HepG2 (cell line): Measurements from ENCODE around the gene MAP2K1. TPM values are rescaled to one million over a fixed set of nuclear protein-coding genes. Genes with fewer than 3 reads are reported as not detected.

Experiments
- ARID2 ChIP-seq: sonication (generic); formaldehyde crosslinking; IDR thresholded peaks from 2 replicates; pipeline ENCODE4 v1.8.1; 2022; ENCODE audit warnings: mild to moderate bottlenecking, missing genetic modification reagents, borderline replicate concordance
- ETV5 ChIP-seq: IDR thresholded peaks from 2 replicates; pipeline ENCODE4 v1.6.1; 2018; ENCODE audit warnings: missing biosample characterization, missing genetic modification reagents, inconsistent platforms, borderline replicate concordance
- STAT6 ChIP-seq: sonication (generic); formaldehyde crosslinking; IDR thresholded peaks from 2 replicates; pipeline ENCODE4 v1.4.0; 2020; ENCODE audit warnings: missing genetic modification reagents, mild to moderate bottlenecking, borderline replicate concordance
- ZBED4 ChIP-seq: sonication (generic); formaldehyde crosslinking; IDR thresholded peaks from 2 replicates; pipeline ENCODE4 v1.4.0; 2020; ENCODE audit warnings: missing genetic modification reagents, borderline replicate concordance
- ZKSCAN1 ChIP-seq: fragments of 150-350 bp; IDR thresholded peaks from 2 replicates; pipeline ENCODE4 v1.6.1; 2014; ENCODE audit warnings: low read length
- ZNF18 ChIP-seq: sonication (generic); formaldehyde crosslinking; IDR thresholded peaks from 2 replicates; pipeline ENCODE4 v1.8.0; 2022; ENCODE audit warnings: mild to moderate bottlenecking, missing genetic modification reagents; ENCODE audit not compliant: insufficient replicate concordance
- ZNF766 ChIP-seq: sonication (generic); formaldehyde crosslinking; IDR thresholded peaks from 2 replicates; pipeline ENCODE4 v1.5.0; 2020; ENCODE audit warnings: missing genetic modification reagents, borderline replicate concordance
- ZSCAN12 ChIP-seq: sonication (generic); formaldehyde crosslinking; IDR thresholded peaks from 2 replicates; pipeline ENCODE4 v1.9.0; 2021; ENCODE audit warnings: mild to moderate bottlenecking, missing genetic modification reagents
- polyA plus RNA-seq, 8 experiments: library from polyadenylated mRNA; depleted of rRNA in 3 of 8; stranded (reverse) in 7 of 8; unstranded in 1 of 8; fragments of >200 nt; fragmentation: Illumina TruSeq in 4 of 8; extraction: Trizol in 4 of 8; gene quantifications; 2 replicates each; pipeline versions ENCODE4 v1.2.1 to v1.2.3, GENCODE V29; 2011 to 2016; ENCODE audit warnings: low read depth in 4 of 8, missing spikeins in 1 of 8, mixed read lengths in 1 of 8; ENCODE audit not compliant: insufficient read depth in 1 of 8
- total RNA-seq, 5 experiments: library from RNA; depleted of rRNA; stranded (reverse); fragments of >200 nt; fragmentation: Illumina TruSeq; extraction: Trizol; gene quantifications; 2 replicates each; pipeline ENCODE4 v1.2.3, GENCODE V29; 2016; ENCODE audit warnings: low read depth in 1 of 5

MAP2K1 gene
- total and polyA plus RNA-seq, 2 of the 13 experiments (the other 11 are each of a cell fraction or from before 2014, with no cell fraction given): 24.1 to 49.2 TPM

GRCh38 chr15:66356359-66357236 is 30.1 kb upstream of the MAP2K1 start, which contains the start of gene TIPIN (continued):
- TF ChIP-seq ZBED4 (CRISPR knock-in tag) (peak; percentile 91; the same call in 1 of the 2 replicates), ETV5 (CRISPR knock-in tag) (peak; percentile 48; the same call in 1 of the 2 replicates), STAT6 (CRISPR knock-in tag) (no peak), ARID2 (CRISPR knock-in tag) (0 out of 2 replicates have a peak, but pooled peaks have one; percentile 8), ZSCAN12 (CRISPR knock-in tag) (peak; percentile 42; the same call in 1 of the 2 replicates), ZNF766 (peak; percentile 81; the same call in 1 of the 2 replicates), ZKSCAN1 (no peak), ZNF18 (CRISPR knock-in tag) (no peak)
